ENCODE data around the gene JAZF1.
A peak's percentile ranks its signal among the peaks of the same experiment; 100 is the strongest.

JAZF1 gene

GRCh38 chr7:28165961-28166955 lies 14.3 kb downstream of the JAZF1 start:
- DNase-seq (ENCODE audit: low read depth): peak; percentile 46

- DNase-seq (ENCODE audit: low read depth): no peak
Measured at GRCh38 chr7:28165261-28165660, 15.3 kb downstream of the JAZF1 start.

- no peak for DNase-seq (ENCODE audit: low read depth)
Measured at GRCh38 chr7:28163949-28164348, 16.6 kb downstream of the JAZF1 start.

GRCh38 chr7:28161331-28161730 lies 19.3 kb downstream of the JAZF1 start:
- no peak for DNase-seq (ENCODE audit: low read depth)

- DNase-seq (ENCODE audit: low read depth): no peak
Measured at GRCh38 chr7:28160551-28160991, 20.0 kb downstream of the JAZF1 start.

GRCh38 chr7:28157831-28158416 lies 22.7 kb downstream of the JAZF1 start:
- DNase-seq (ENCODE audit: low read depth): no peak

GRCh38 chr7:28157076-28157745 lies 23.4 kb downstream of the JAZF1 start:
- no peak for DNase-seq (ENCODE audit: low read depth)

GRCh38 chr7:28156401-28156800 lies 24.2 kb downstream of the JAZF1 start:
- DNase-seq (ENCODE audit: low read depth): no peak

GRCh38 chr7:28155964-28156363 lies 24.6 kb downstream of the JAZF1 start:
- peak; percentile 62 for DNase-seq (ENCODE audit: low read depth)

GRCh38 chr7:28155019-28155660 lies 25.5 kb downstream of the JAZF1 start:
- no peak for DNase-seq (ENCODE audit: low read depth)

- DNase-seq (ENCODE audit: low read depth): no peak
Measured at GRCh38 chr7:28152594-28152993, 28.0 kb downstream of the JAZF1 start.

GRCh38 chr7:28151965-28152364 lies 28.6 kb downstream of the JAZF1 start:
- DNase-seq (ENCODE audit: low read depth): no peak

GRCh38 chr7:28149291-28150101 lies 31.1 kb downstream of the JAZF1 start:
- DNase-seq (ENCODE audit: low read depth): no peak

- DNase-seq (ENCODE audit: low read depth): no peak
Measured at GRCh38 chr7:28145931-28146330, 34.7 kb downstream of the JAZF1 start.

GRCh38 chr7:28145090-28145626 lies 35.4 kb downstream of the JAZF1 start:
- no peak for DNase-seq (ENCODE audit: low read depth)

- no peak for DNase-seq (ENCODE audit: low read depth)
Measured at GRCh38 chr7:28144266-28144665, 36.3 kb downstream of the JAZF1 start.

GRCh38 chr7:28142650-28143049 lies 37.9 kb downstream of the JAZF1 start:
- DNase-seq (ENCODE audit: low read depth): no peak

GRCh38 chr7:28140979-28141378 lies 39.6 kb downstream of the JAZF1 start:
- DNase-seq (ENCODE audit: low read depth): no peak

GRCh38 chr7:28138837-28139236 lies 41.8 kb downstream of the JAZF1 start:
- no peak for DNase-seq (ENCODE audit: low read depth)

- DNase-seq (ENCODE audit: low read depth): no peak
Measured at GRCh38 chr7:28137463-28137862, 43.1 kb downstream of the JAZF1 start.

- DNase-seq (ENCODE audit: low read depth): no peak
Measured at GRCh38 chr7:28136885-28137284, 43.7 kb downstream of the JAZF1 start.
